ENCODE measurements around the gene PLXNB2. TPM values are rescaled to one million over a fixed set of nuclear protein-coding genes. Genes with fewer than 3 reads are reported as not detected.

PLXNB2 gene
- total RNA-seq, 1 donor from 2014 or later: 9.8 TPM

DNA sequence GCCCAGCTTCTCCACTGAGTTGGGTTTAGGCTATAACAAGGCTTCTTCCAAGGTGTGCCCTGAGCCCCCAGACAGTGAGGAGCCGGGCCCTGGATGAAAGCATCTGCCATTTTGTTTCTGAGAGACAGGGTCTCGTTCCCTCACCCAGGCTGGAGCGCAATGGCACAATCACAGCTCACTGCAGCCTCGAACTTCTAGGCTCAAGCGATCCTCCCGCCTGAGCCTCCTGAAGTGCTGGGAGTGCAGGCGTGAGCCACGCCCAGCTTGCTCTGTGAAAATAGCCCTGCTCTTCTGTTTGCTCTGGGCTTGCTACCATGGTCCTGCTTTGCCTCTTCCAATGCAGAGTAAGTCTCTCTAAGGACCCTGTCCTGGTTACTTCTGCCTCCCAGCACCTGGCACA lies 12.7 kb upstream of the PLXNB2 start:
- intact Hi-C loops (cut with micrococcal nuclease): no loop called here
- H3K27ac Mint-ChIP-seq: no peak overlapping the region
- peaks cover 2% of the 10 kb centered on the region for H3K4me1 Mint-ChIP-seq (ENCODE audit: low read depth)
- peaks cover 5% of the 10 kb centered on the region for H3K27me3 Mint-ChIP-seq (ENCODE audit: low read depth)
- no peaks in the 10 kb centered on the region for H3K36me3 Mint-ChIP-seq (ENCODE audit: low read depth)
- H3K9me3 Mint-ChIP-seq: no peaks in the 10 kb centered on the region
- H3K4me3 Mint-ChIP-seq (ENCODE audit: low read depth): no peak overlapping the region
- no peak for DNase-seq (ENCODE audit: low spot score)

DNA sequence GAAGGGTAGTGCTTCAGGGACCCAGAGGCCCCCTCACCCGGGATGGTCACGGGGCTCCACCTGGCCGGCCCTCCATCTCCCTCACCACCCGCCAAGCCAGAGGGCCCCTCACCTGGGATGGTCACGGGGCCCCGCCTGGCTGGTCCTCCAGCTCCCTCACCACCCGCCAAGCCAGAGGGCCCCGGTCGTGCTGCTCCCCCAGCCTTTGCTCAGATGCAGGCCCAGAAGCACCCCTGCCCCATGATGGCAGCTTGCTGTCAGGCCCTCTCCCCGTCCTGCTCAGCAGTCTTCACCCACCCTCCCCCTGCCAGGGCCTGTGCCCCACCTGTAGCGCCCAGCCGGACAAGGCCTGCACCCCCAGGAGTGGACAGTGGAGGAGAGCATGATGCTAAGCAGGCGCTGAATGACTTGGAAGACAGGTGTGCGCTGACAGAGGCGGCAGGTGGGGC lies 12.1 kb upstream of the PLXNB2 start:
- no peak overlapping the region for H3K4me3 Mint-ChIP-seq (ENCODE audit: low read depth)
- H3K9me3 Mint-ChIP-seq: no peaks in the 10 kb centered on the region
- H3K27me3 Mint-ChIP-seq (ENCODE audit: low read depth): no peaks in the 10 kb centered on the region
- no peak for DNase-seq (ENCODE audit: low spot score)
- intact Hi-C loops (cut with micrococcal nuclease): no loop called here
- H3K27ac Mint-ChIP-seq: no peak overlapping the region
- H3K36me3 Mint-ChIP-seq (ENCODE audit: low read depth): no peaks in the 10 kb centered on the region
- H3K4me1 Mint-ChIP-seq (ENCODE audit: low read depth): peaks cover 2% of the 10 kb centered on the region

GRCh38 chr22:50318698-50319411 lies 11.4 kb upstream of the PLXNB2 start:
- no peaks in the 10 kb centered on the region for H3K9me3 Mint-ChIP-seq
- intact Hi-C loops (cut with micrococcal nuclease): no loop called here
- H3K27me3 Mint-ChIP-seq (ENCODE audit: low read depth): no peaks in the 10 kb centered on the region
- H3K27ac Mint-ChIP-seq: no peak overlapping the region
- H3K36me3 Mint-ChIP-seq (ENCODE audit: low read depth): no peaks in the 10 kb centered on the region
- DNase-seq (ENCODE audit: low spot score): no peak
- peaks cover 7% of the 10 kb centered on the region for H3K4me1 Mint-ChIP-seq (ENCODE audit: low read depth)
- H3K4me3 Mint-ChIP-seq (ENCODE audit: low read depth): no peak overlapping the region

GRCh38 chr22:50318356-50318697 lies 10.9 kb upstream of the PLXNB2 start:
- H3K4me1 Mint-ChIP-seq (ENCODE audit: low read depth): peaks cover 11% of the 10 kb centered on the region

GRCh38 chr22:50317674-50318073 lies 10.2 kb upstream of the PLXNB2 start:
- no peaks in the 10 kb centered on the region for H3K9me3 Mint-ChIP-seq
- H3K27me3 Mint-ChIP-seq (ENCODE audit: low read depth): no peaks in the 10 kb centered on the region
- no peak for DNase-seq (ENCODE audit: low spot score)
- H3K27ac Mint-ChIP-seq: no peak overlapping the region
- no peaks in the 10 kb centered on the region for H3K36me3 Mint-ChIP-seq (ENCODE audit: low read depth)
- intact Hi-C loops (cut with micrococcal nuclease): no loop called here
- H3K4me1 Mint-ChIP-seq (ENCODE audit: low read depth): peaks cover 11% of the 10 kb centered on the region
- H3K4me3 Mint-ChIP-seq (ENCODE audit: low read depth): no peak overlapping the region

More at GRCh38 chr22:50318356-50318697, 10.9 kb upstream of the PLXNB2 start:
- no peak for DNase-seq (ENCODE audit: low spot score)
- no peaks in the 10 kb centered on the region for H3K9me3 Mint-ChIP-seq
- H3K4me3 Mint-ChIP-seq (ENCODE audit: low read depth): no peak overlapping the region
- no peak overlapping the region for H3K27ac Mint-ChIP-seq
- no peaks in the 10 kb centered on the region for H3K27me3 Mint-ChIP-seq (ENCODE audit: low read depth)
- intact Hi-C loops (cut with micrococcal nuclease): no loop called here
- H3K36me3 Mint-ChIP-seq (ENCODE audit: low read depth): no peaks in the 10 kb centered on the region

DNA sequence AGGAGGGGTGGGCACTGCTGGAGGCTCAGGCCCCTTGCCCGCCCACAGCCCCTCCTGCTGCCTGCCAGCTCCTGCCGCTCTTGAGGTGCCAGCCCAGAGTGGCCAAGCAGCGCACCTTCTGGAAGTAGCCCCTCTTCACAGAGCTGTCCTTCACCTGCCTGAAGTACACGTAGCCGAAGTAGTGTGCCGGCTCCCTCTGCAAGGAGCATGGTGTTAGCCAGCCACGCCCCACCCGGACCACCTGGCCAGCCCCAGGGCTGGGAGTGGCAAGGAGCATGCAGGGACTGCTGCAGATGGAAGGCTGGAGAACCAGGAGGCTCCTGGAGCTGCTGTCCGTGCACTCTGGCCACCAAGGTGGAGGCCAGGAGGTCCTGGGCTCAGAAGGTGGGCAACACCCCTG lies 9.7 kb upstream of the PLXNB2 start:
- H3K4me1 Mint-ChIP-seq (ENCODE audit: low read depth): peaks cover 11% of the 10 kb centered on the region
- intact Hi-C loops (cut with micrococcal nuclease): no loop called here
- H3K9me3 Mint-ChIP-seq: no peaks in the 10 kb centered on the region
- no peak overlapping the region for H3K27ac Mint-ChIP-seq
- H3K36me3 Mint-ChIP-seq (ENCODE audit: low read depth): no peaks in the 10 kb centered on the region
- no peaks in the 10 kb centered on the region for H3K27me3 Mint-ChIP-seq (ENCODE audit: low read depth)
- H3K4me3 Mint-ChIP-seq (ENCODE audit: low read depth): no peak overlapping the region
- no peak for DNase-seq (ENCODE audit: low spot score)

GRCh38 chr22:50316114-50317065 lies 8.9 kb upstream of the PLXNB2 start:
- no peaks in the 10 kb centered on the region for H3K27me3 Mint-ChIP-seq (ENCODE audit: low read depth)
- intact Hi-C loops (cut with micrococcal nuclease): no loop called here
- no peaks in the 10 kb centered on the region for H3K9me3 Mint-ChIP-seq
- H3K27ac Mint-ChIP-seq: no peak overlapping the region
- H3K4me3 Mint-ChIP-seq (ENCODE audit: low read depth): no peak overlapping the region
- DNase-seq (ENCODE audit: low spot score): no peak
- no peaks in the 10 kb centered on the region for H3K36me3 Mint-ChIP-seq (ENCODE audit: low read depth)
- peaks cover 11% of the 10 kb centered on the region for H3K4me1 Mint-ChIP-seq (ENCODE audit: low read depth)

DNA sequence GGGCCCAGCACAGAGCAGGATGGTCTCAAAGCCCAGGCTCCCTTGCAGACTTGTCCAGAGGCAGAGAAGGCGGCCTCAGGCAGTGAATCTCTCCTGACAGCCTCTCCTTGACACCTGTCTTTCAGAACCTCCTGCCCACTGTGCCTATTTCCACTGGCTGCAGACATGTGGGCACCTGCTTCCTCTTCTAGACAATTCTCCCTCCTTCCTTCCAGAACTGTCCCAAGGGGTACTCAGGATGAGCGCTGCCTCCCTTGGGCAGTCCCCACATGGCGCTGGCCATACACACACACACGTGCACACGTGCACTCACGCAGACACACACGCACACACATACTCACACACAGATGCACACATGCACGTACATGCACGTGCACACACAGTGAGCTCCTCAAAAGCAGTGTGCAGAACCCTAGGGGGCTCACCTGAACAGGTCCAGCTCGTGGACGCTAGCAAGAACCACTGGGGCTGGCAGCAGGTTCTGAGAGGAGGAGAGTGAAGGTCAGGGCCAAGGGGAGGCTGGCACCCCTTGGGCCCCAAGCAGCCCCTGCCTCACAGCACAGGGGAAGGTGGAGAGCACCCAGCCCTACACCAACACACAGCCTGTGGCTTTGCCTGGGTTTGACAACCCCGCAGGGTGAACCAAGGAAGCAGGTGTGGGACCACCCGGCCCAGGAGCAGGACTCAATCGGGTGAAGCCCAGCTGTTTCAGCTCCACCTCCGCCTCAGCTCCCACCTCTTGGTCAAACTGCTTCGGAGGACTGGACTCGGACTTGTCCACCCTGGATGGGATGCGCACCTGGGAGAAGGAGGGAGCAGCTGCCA lies 8.1 kb upstream of the PLXNB2 start:
- H3K9me3 Mint-ChIP-seq: no peaks in the 10 kb centered on the region
- H3K27ac Mint-ChIP-seq: no peak overlapping the region

DNA sequence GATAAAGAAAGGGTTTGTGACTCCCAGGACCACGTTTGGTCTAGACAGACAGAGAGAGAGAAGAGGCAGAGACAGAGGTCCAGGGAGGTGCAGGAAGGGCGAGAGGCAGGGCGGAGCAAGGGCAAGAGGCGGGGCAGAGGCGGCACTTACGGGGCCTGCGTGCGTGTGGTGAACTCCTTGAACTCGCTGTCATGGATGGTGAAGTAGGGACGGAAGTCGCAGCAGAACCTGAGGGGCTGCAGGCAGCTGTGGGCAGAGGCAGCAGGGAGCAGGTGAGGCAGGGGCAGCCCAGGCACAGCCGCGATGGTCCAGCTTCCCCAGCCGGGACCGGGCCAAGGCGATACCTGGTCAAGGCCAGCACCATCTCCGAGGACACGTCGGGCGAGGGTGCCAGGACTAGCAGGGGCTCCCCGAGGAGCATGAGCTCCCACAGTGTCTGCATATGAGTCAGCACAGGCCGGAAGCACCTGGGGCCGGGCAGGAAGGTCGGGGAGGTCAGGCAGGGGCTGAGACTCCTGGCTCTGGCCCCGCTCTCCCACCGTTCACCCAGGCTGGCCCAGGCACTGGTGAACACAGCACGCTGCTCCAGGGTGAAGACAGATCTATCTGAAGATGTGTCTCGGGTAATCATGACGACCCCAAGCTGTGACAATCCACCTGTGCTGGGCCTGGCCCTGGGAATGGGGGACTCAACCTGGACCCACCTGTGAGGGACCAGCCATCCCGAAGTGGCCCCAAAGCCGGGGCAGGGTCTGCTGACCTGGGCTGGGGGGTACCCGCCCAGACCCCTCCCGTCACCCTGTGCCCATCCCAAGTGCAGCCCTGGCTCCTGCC lies 7.2 kb upstream of the PLXNB2 start:
- Mint-ChIP-seq H3K4me3 (ENCODE audit: low read depth) (peak overlapping the region; percentile 81), H3K4me1 (ENCODE audit: low read depth) (peaks cover 11% of the 10 kb centered on the region), H3K9me3 (no peaks in the 10 kb centered on the region), H3K27me3 (ENCODE audit: low read depth) (no peaks in the 10 kb centered on the region), H3K27ac (peak overlapping the region; percentile 73), H3K36me3 (ENCODE audit: low read depth) (no peaks in the 10 kb centered on the region)
- peak; percentile 72 for DNase-seq (ENCODE audit: low spot score)
- intact Hi-C loops (cut with micrococcal nuclease): loop anchor here (5.0 kb wide), 1 partner anchor 42 kb away; the partner anchor contains the start of gene MAPK11

More for the DNA sequence above, 8.1 kb upstream of the PLXNB2 start:
- Mint-ChIP-seq H3K4me1 (ENCODE audit: low read depth) (peaks cover 11% of the 10 kb centered on the region), H3K27me3 (ENCODE audit: low read depth) (no peaks in the 10 kb centered on the region), H3K4me3 (ENCODE audit: low read depth) (no peak overlapping the region), H3K36me3 (ENCODE audit: low read depth) (no peaks in the 10 kb centered on the region)
- intact Hi-C loops (cut with micrococcal nuclease): no loop called here
- DNase-seq (ENCODE audit: low spot score): no peak

DNA sequence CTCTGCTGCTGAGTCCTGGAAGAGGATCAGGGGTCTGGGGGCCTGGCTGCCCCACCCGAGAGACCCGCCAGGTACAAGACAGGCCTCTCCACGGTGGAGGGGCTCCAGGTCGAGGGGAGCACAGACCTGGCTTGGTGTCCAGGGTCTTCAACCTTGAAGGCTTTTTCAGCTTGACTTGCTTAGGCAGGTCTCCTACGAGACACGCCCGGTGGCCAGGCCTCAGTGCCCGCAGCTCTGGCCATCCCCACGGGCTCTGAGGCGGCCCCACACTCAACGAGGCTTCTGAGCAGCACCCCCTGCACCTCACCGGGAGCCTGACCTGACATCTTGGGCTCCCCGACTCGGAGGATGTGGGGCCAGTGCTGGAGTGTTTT lies 6.6 kb upstream of the PLXNB2 start:
- peak overlapping the region; percentile 73 for H3K27ac Mint-ChIP-seq
- no peaks in the 10 kb centered on the region for H3K36me3 Mint-ChIP-seq (ENCODE audit: low read depth)
- no peaks in the 10 kb centered on the region for H3K9me3 Mint-ChIP-seq
- peaks cover 11% of the 10 kb centered on the region for H3K4me1 Mint-ChIP-seq (ENCODE audit: low read depth)
- intact Hi-C loops (cut with micrococcal nuclease): loop anchor here (5.0 kb wide), 1 partner anchor 42 kb away; the partner anchor contains the start of gene MAPK11
- H3K4me3 Mint-ChIP-seq (ENCODE audit: low read depth): peak overlapping the region; percentile 81
- no peak for DNase-seq (ENCODE audit: low spot score)
- no peaks in the 10 kb centered on the region for H3K27me3 Mint-ChIP-seq (ENCODE audit: low read depth)

DNA sequence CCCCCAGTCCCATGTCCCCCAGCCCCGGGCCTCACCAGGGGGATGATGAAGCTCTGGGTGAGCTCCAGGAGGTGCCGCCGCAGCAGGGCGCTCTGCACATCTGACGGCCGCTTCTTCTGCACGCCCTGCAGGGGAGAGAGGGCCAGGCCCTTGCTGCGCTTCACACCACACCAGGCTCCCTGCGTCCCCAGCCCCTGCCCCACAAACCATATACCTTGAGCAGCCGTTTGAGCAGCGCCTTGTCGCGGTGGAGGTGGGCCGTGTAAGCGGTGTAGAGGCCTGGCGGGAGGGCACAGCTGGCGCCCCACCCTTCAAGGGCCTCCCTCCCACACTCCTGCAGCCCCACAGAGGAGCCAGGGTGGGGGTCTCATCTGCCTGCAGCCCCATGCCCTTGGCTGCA lies 6.2 kb upstream of the PLXNB2 start:
- Mint-ChIP-seq H3K4me3 (ENCODE audit: low read depth) (peak overlapping the region; percentile 81), H3K27ac (peak overlapping the region; percentile 58), H3K9me3 (no peaks in the 10 kb centered on the region), H3K36me3 (ENCODE audit: low read depth) (no peaks in the 10 kb centered on the region), H3K4me1 (ENCODE audit: low read depth) (peaks cover 12% of the 10 kb centered on the region), H3K27me3 (ENCODE audit: low read depth) (peaks cover 2% of the 10 kb centered on the region)
- DNase-seq (ENCODE audit: low spot score): no peak
- intact Hi-C loops (cut with micrococcal nuclease): loop anchor here (5.0 kb wide), 1 partner anchor 41 kb away; the partner anchor contains the start of gene MAPK11

DNA sequence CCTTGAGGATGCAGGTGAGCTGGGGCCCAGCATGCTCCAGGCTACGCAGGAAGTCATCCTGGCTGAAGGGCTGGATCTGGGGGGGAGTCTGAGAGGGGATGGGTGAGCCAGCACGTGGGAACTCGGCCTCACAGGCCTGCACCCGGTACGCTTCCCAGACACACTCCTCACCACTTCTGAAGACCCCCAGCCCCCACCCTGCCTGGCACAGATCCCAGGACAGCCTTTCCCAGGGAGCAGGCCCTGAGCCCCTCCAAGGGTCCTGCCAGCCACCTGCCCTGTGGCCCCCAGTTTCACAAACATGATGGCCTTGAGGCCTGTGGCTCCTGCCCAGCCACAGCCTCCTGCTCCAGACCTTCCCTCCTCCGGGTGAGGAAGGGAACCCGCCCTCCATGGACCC lies 5.6 kb upstream of the PLXNB2 start:
- H3K27me3 Mint-ChIP-seq (ENCODE audit: low read depth): peaks cover 2% of the 10 kb centered on the region
- DNase-seq (ENCODE audit: low spot score): no peak
- intact Hi-C loops (cut with micrococcal nuclease): loop anchor here (5.0 kb wide), 1 partner anchor 41 kb away; the partner anchor contains the start of gene MAPK11
- no peak overlapping the region for H3K4me3 Mint-ChIP-seq (ENCODE audit: low read depth)
- peaks cover 12% of the 10 kb centered on the region for H3K4me1 Mint-ChIP-seq (ENCODE audit: low read depth)
- no peaks in the 10 kb centered on the region for H3K9me3 Mint-ChIP-seq
- no peak overlapping the region for H3K27ac Mint-ChIP-seq
- H3K36me3 Mint-ChIP-seq (ENCODE audit: low read depth): no peaks in the 10 kb centered on the region

Measured in activated T-helper 2 cell treated with anti-CD3 and anti-CD28 coated beads, Interferon-gamma antibody, Interleukin-2, Interleukin-4, amounts not matched to agents 10 μg/mL and 5 μg/mL and 100 μg/mL, durations not matched to agents 14 hours and 24 hours and 36 hours (primary cell).